HepG2 (cell line): ENCODE results near the gene AMPD2. TPM values are rescaled to one million over a fixed set of nuclear protein-coding genes. Genes with fewer than 3 reads are reported as not detected.

Experiments used
- E2F2 ChIP-seq: sonication (generic); formaldehyde crosslinking; IDR thresholded peaks from 2 replicates; pipeline ENCODE4 v1.4.0; 2020; ENCODE audit warnings: missing genetic modification reagents, borderline replicate concordance
- FOXC1 ChIP-seq: sonication (generic); formaldehyde crosslinking; IDR thresholded peaks from 2 replicates; pipeline ENCODE4 v1.8.0; 2022; ENCODE audit warnings: mild to moderate bottlenecking, missing genetic modification reagents, borderline replicate concordance
- GABPB1 ChIP-seq: IDR thresholded peaks from 2 replicates; pipeline ENCODE4 v1.6.1; 2016; ENCODE audit warnings: mild to moderate bottlenecking, missing genetic modification reagents, moderate library complexity, missing compliant biosample characterization
- HDAC1 ChIP-seq: sonication (generic); formaldehyde crosslinking; IDR thresholded peaks from 2 replicates; pipeline ENCODE4 v1.5.1; 2020; ENCODE audit warnings: mild to moderate bottlenecking, missing genetic modification reagents
- HOXA9 ChIP-seq: sonication (generic); formaldehyde crosslinking; IDR thresholded peaks from 2 replicates; pipeline ENCODE4 v1.8.1; 2022; ENCODE audit warnings: missing genetic modification reagents, mild to moderate bottlenecking, moderate library complexity, borderline replicate concordance
- MED8 ChIP-seq: sonication (generic); formaldehyde crosslinking; IDR thresholded peaks from 2 replicates; pipeline ENCODE4 v1.8.1; 2023; ENCODE audit warnings: mild to moderate bottlenecking, missing genetic modification reagents; ENCODE audit not compliant: insufficient replicate concordance
- PATZ1 ChIP-seq: sonication (generic); formaldehyde crosslinking; IDR thresholded peaks from 2 replicates; pipeline ENCODE4 v1.4.0; 2020; ENCODE audit warnings: missing genetic modification reagents
- PHF8 ChIP-seq: sonication (generic); formaldehyde crosslinking; IDR thresholded peaks from 2 replicates; pipeline ENCODE4 v1.5.0; 2020; ENCODE audit warnings: missing genetic modification reagents
- PPARG ChIP-seq: conservative IDR thresholded peaks from 2 replicates; pipeline ENCODE4 v1.6.1; 2016; ENCODE audit warnings: missing biosample characterization, missing genetic modification reagents
- SMAD3 ChIP-seq: sonication (generic); formaldehyde crosslinking; IDR thresholded peaks from 2 replicates; pipeline ENCODE4 v1.4.0; 2020; ENCODE audit warnings: missing genetic modification reagents
- SMARCE1 ChIP-seq: fragments of 450-650 bp; IDR thresholded peaks from 2 replicates; pipeline ENCODE4 v1.6.1; 2017; ENCODE audit warnings: borderline replicate concordance
- SOX13 ChIP-seq, 3 experiments: fragments of 450-650 bp in 1 of 3; sonication (generic) in 1 of 3; formaldehyde crosslinking in 1 of 3; IDR thresholded peaks in 2 of 3; conservative IDR thresholded peaks in 1 of 3; 2 replicates each; pipeline versions ENCODE4 v1.5.0 to v1.6.1; 2016 to 2020; ENCODE audit warnings: antibody characterized with exemption in 1 of 3, mild to moderate bottlenecking in 1 of 3, missing compliant biosample characterization in 1 of 3, missing genetic modification reagents in 1 of 3, moderate library complexity in 1 of 3
- TOE1 ChIP-seq: sonication (generic); formaldehyde crosslinking; IDR thresholded peaks from 2 replicates; pipeline ENCODE4 v1.4.0; 2020; ENCODE audit warnings: mild to moderate bottlenecking, missing genetic modification reagents
- U2AF1 ChIP-seq: fragments of 200-400 bp; formaldehyde crosslinking; optimal IDR thresholded peaks from 2 replicates; pipeline ENCODE3; 2017; ENCODE audit warnings: mild to moderate bottlenecking, low read depth, low read length
- ZNF17 ChIP-seq: sonication (generic); formaldehyde crosslinking; IDR thresholded peaks from 2 replicates; pipeline ENCODE4 v1.5.0; 2020; ENCODE audit warnings: mild to moderate bottlenecking, missing genetic modification reagents
- ZNF607 ChIP-seq: sonication (generic); formaldehyde crosslinking; IDR thresholded peaks from 2 replicates; pipeline ENCODE4 v1.5.1; 2020; ENCODE audit warnings: missing genetic modification reagents, mild to moderate bottlenecking, borderline replicate concordance
- ZNF646 ChIP-seq: sonication (generic); formaldehyde crosslinking; IDR thresholded peaks from 2 replicates; pipeline ENCODE4 v1.9.0; 2021; ENCODE audit warnings: mild to moderate bottlenecking, missing genetic modification reagents
- ZSCAN31 ChIP-seq: sonication (generic); formaldehyde crosslinking; IDR thresholded peaks from 2 replicates; pipeline ENCODE4 v1.5.0; 2020; ENCODE audit warnings: low read depth, mild to moderate bottlenecking, missing genetic modification reagents
- polyA plus RNA-seq, 8 experiments: library from polyadenylated mRNA; depleted of rRNA in 3 of 8; stranded (reverse) in 7 of 8; unstranded in 1 of 8; fragments of >200 nt; fragmentation: Illumina TruSeq in 4 of 8; extraction: Trizol in 4 of 8; gene quantifications; 2 replicates each; pipeline versions ENCODE4 v1.2.1 to v1.2.3, GENCODE V29; 2011 to 2016; ENCODE audit warnings: low read depth in 4 of 8, missing spikeins in 1 of 8, mixed read lengths in 1 of 8; ENCODE audit not compliant: insufficient read depth in 1 of 8
- total RNA-seq, 5 experiments: library from RNA; depleted of rRNA; stranded (reverse); fragments of >200 nt; fragmentation: Illumina TruSeq; extraction: Trizol; gene quantifications; 2 replicates each; pipeline ENCODE4 v1.2.3, GENCODE V29; 2016; ENCODE audit warnings: low read depth in 1 of 5

The AMPD2 gene
- total and polyA plus RNA-seq, 2 of the 13 experiments (the other 11 are each of a cell fraction or from before 2014, with no cell fraction given), result 62.3 to 82.0 TPM

- TF ChIP-seq E2F2 (CRISPR knock-in tag) (no peak), HOXA9 (CRISPR knock-in tag) (no peak; the same call in 1 of the 2 replicates), MED8 (CRISPR knock-in tag) (peak; percentile 53), GABPB1 (CRISPR knock-in tag) (peak; percentile 85), TOE1 (0 out of 2 replicates have a peak, but pooled peaks have one; percentile 55), SMARCE1 (no peak), PPARG (peak; percentile 36; the same call in 1 of the 2 replicates), PHF8 (CRISPR knock-in tag) (peak; percentile 93), PATZ1 (CRISPR knock-in tag) (peak; percentile 80), SMAD3 (no peak), HDAC1 (CRISPR knock-in tag) (peak; percentile 82), ZNF646 (CRISPR knock-in tag) (peak; percentile 55; the same call in 1 of the 2 replicates), U2AF1 (no peak), ZNF17 (CRISPR knock-in tag) (no peak), SOX13 (IDR thresholded peaks at IDR 0.05) (no peak), SOX13 (CRISPR knock-in tag; conservative IDR thresholded peaks at IDR 0.05 in 1 of 2, IDR thresholded peaks at IDR 0.05 in 1 of 2) (0 out of 4 replicates have a peak, but pooled peaks of 1 of the 2 experiments have one; percentile 14), ZSCAN31 (CRISPR knock-in tag) (0 out of 2 replicates have a peak, but pooled peaks have one; percentile 36), FOXC1 (CRISPR knock-in tag) (peak; percentile 71), ZNF607 (CRISPR knock-in tag) (peak; percentile 79)
These were observed 36.2 kb downstream of the AMPD2 start, which contains the start of gene GSTM4 (continued) for GRCh38 chr1:109655615-109656519.
